Liver (tissue), 9 donors: ENCODE results near the gene GPI. TPM values are rescaled to one million over a fixed set of nuclear protein-coding genes. Genes with fewer than 3 reads are reported as not detected.

Experiments
- DNase-seq: peaks from one replicate; pipeline ENCODE4 v3.0.0-alpha.2; 2017; ENCODE audit warnings: low spot score
- H3K27ac ChIP-seq, 2 donors: one replicate each; pipeline ENCODE4 v1.7.0; 2013; ENCODE audit warnings: inconsistent platforms in 2 of 2, low read length in 2 of 2, control low read depth in 1 of 2, low read depth in 1 of 2, mild to moderate bottlenecking in 1 of 2
- H3K27me3 ChIP-seq, 4 donors: one replicate each; pipeline versions ENCODE4 v1.6.1 to v1.7.0; 2013; ENCODE audit warnings: low read length in 3 of 4, inconsistent platforms in 1 of 4, mild to moderate bottlenecking in 1 of 4, moderate library complexity in 1 of 4; ENCODE audit not compliant: control insufficient read depth in 4 of 4, insufficient read depth in 4 of 4
- H3K36me3 ChIP-seq, 4 donors: one replicate each; pipeline versions ENCODE4 v1.6.1 to v1.7.0; 2013; ENCODE audit warnings: low read length in 3 of 4, mild to moderate bottlenecking in 3 of 4, low read depth in 1 of 4, moderate library complexity in 1 of 4; ENCODE audit not compliant: control insufficient read depth in 4 of 4, insufficient read depth in 3 of 4
- H3K4me1 ChIP-seq, 4 donors: one replicate each; pipeline versions ENCODE4 v1.6.1 to v1.7.0; 2013; ENCODE audit warnings: low read length in 3 of 4, mild to moderate bottlenecking in 3 of 4, moderate library complexity in 1 of 4; ENCODE audit not compliant: control insufficient read depth in 4 of 4, insufficient read depth in 4 of 4
- H3K4me3 ChIP-seq, 3 donors: one replicate each; pipeline versions ENCODE4 v1.6.1 to v1.7.0; 2013; ENCODE audit warnings: low read length in 3 of 3, control low read depth in 1 of 3, low read depth in 1 of 3, mild to moderate bottlenecking in 1 of 3
- H3K9ac ChIP-seq, 2 donors: one replicate each; pipeline ENCODE4 v1.7.0; 2013; ENCODE audit warnings: low read length in 2 of 2, mild to moderate bottlenecking in 2 of 2, moderate library complexity in 2 of 2, control low read depth in 1 of 2, low read depth in 1 of 2
- H3K9me3 ChIP-seq, 4 donors: one replicate each; pipeline versions ENCODE4 v1.6.1 to v1.7.0; 2013; ENCODE audit warnings: low read length in 3 of 4; ENCODE audit not compliant: control insufficient read depth in 4 of 4
- ATF3 ChIP-seq: IDR thresholded peaks from 2 replicates; pipeline ENCODE4 v1.6.1; 2016; ENCODE audit warnings: antibody characterized with exemption
- EGR1 ChIP-seq, 2 donors: IDR thresholded peaks; 2 replicates each; pipeline ENCODE4 v1.6.1; 2016 to 2018; ENCODE audit warnings: antibody characterized with exemption in 2 of 2, low read depth in 2 of 2
- FOXA1 ChIP-seq: IDR thresholded peaks from 2 replicates; pipeline ENCODE4 v1.6.1; 2016; ENCODE audit warnings: antibody characterized with exemption
- FOXA2 ChIP-seq: IDR thresholded peaks from 2 replicates; pipeline ENCODE4 v1.6.1; 2016; ENCODE audit warnings: antibody characterized with exemption
- GABPA ChIP-seq, 2 donors: IDR thresholded peaks in 1 of 2; conservative IDR thresholded peaks in 1 of 2; 2 replicates each; pipeline ENCODE4 v1.6.1; 2016; ENCODE audit warnings: antibody characterized with exemption in 2 of 2, mild to moderate bottlenecking in 1 of 2, moderate library complexity in 1 of 2
- HNF4A ChIP-seq, 2 donors: conservative IDR thresholded peaks; 2 replicates each; pipeline ENCODE4 v1.6.1; 2016; ENCODE audit warnings: antibody characterized with exemption in 2 of 2, mild to moderate bottlenecking in 2 of 2
- HNF4G ChIP-seq: IDR thresholded peaks from 2 replicates; pipeline ENCODE4 v1.6.1; 2016; ENCODE audit warnings: antibody characterized with exemption
- JUND ChIP-seq, 2 donors: IDR thresholded peaks; 2 replicates each; pipeline ENCODE4 v1.6.1; 2016; ENCODE audit warnings: antibody characterized with exemption in 2 of 2
- MAX ChIP-seq: IDR thresholded peaks from 2 replicates; pipeline ENCODE4 v1.6.1; 2016; ENCODE audit warnings: antibody characterized with exemption
- NR2F2 ChIP-seq: IDR thresholded peaks from 2 replicates; pipeline ENCODE4 v1.6.1; 2016; ENCODE audit warnings: antibody characterized with exemption
- RAD21 ChIP-seq, 2 donors: IDR thresholded peaks; 2 replicates each; pipeline ENCODE4 v1.6.1; 2016; ENCODE audit warnings: antibody characterized with exemption in 2 of 2, mild to moderate bottlenecking in 2 of 2
- RXRA ChIP-seq, 2 donors: IDR thresholded peaks; 2 replicates each; pipeline ENCODE4 v1.6.1; 2017 to 2018; ENCODE audit warnings: antibody characterized with exemption in 2 of 2, mild to moderate bottlenecking in 1 of 2
- SP1 ChIP-seq: IDR thresholded peaks from 2 replicates; pipeline ENCODE4 v1.6.1; 2018; ENCODE audit warnings: antibody characterized with exemption, mild to moderate bottlenecking
- TAF1 ChIP-seq: conservative IDR thresholded peaks from 2 replicates; pipeline ENCODE4 v1.6.1; 2016; ENCODE audit warnings: antibody characterized with exemption, mild to moderate bottlenecking
- YY1 ChIP-seq: IDR thresholded peaks from 2 replicates; pipeline ENCODE4 v1.6.1; 2016; ENCODE audit warnings: antibody characterized with exemption, mild to moderate bottlenecking
- ZBTB33 ChIP-seq: IDR thresholded peaks from 2 replicates; pipeline ENCODE4 v1.6.1; 2016; ENCODE audit warnings: antibody characterized with exemption
- WGBS: extraction: QIAGEN DNeasy Blood & Tissue Kit; methylation state at CpG from one replicate; pipeline ENCODE4 v1.1.7; 2013; 5-methylcytosine and 5-hydroxymethylcytosine counted together
- polyA plus RNA-seq, 2 donors: library from polyadenylated mRNA; stranded (reverse) in 1 of 2; unstranded in 1 of 2; fragments of 200-250 nt in 1 of 2; fragments of >200 nt in 1 of 2; fragmentation: Nextera tagmentation in 1 of 2; extraction: Ambion mirVana in 1 of 2; gene quantifications; one replicate each; pipeline versions ENCODE4 v1.2.1 to v1.2.3, GENCODE V29; 2013 to 2015
- total RNA-seq, 2 donors: library from RNA; depleted of rRNA; stranded (reverse); fragments of >200 nt; gene quantifications; one replicate each; pipeline ENCODE4 v1.2.3, GENCODE V29; 2014
- TF ChIP-seq, protein P1 (sequence below): fragments of 150-350 bp; IDR thresholded peaks from 2 replicates; pipeline ENCODE4 v1.5.1; 2017; ENCODE audit warnings: improper control_type of control experiment, low read depth, low read length; ENCODE audit not compliant: missing input control
- TF ChIP-seq, protein P2 (sequence below): IDR thresholded peaks from 2 replicates; pipeline ENCODE4 v1.6.1; 2016; ENCODE audit warnings: antibody characterized with exemption, mild to moderate bottlenecking
- donor health status: healthy.
- donor health status: healthy.
- donor health status: healthy.
- donor health status: healthy.
- donor health status: healthy.

The GPI gene
- total and polyA plus RNA-seq, 4 donors: 61.8 to 191 (median 158) TPM

DNA sequence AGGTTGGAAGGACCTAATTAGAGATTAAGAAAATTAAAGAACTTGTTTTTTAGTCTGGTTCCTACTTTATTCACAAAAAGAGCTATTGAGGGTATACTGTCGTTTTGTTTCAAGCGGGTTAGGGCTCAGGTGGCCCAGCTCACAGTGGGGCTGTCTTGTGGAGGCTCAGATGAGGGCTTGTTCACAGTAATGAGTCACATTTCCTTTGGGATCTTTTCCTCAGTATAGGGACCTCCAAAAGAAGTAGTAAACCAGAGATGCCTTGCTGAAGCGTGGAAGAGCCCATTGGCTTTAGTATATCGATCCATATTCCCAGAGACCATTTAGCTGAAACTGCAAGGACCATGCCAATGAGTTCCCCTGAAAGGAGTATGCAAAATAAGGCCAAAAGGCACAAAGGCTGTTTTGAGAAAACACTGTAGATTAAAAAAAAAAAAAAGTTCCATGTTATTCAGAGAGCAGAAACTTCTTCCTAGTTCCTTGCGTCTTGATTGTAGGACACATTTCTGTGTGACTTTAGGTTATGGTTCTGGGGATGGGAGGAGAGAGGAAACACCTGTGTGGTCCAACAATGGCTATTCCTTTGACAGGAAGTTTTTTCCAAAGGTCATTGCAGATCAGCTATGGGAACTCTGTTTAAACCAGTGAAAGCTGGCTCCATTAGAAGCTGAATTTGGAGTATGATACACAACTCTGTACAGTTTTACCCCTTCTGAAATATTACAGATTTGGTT, 32.8 kb upstream of the GPI start:
- Histone ChIP-seq H3K27me3 (no peaks in the 10 kb centered on the region), H3K27ac (no peak overlapping the region), H3K4me3 (no peak overlapping the region), H3K36me3 (peaks cover 4 to 22% (median 17%) of the 10 kb centered on the region in 4 donors), H3K9me3 (no peaks in the 10 kb centered on the region), H3K4me1 (peaks cover 2 to 21% (median 12%) of the 10 kb centered on the region in 4 donors), H3K9ac (no peak overlapping the region)
- WGBS: 93% methylated on average over 5 of the region's 5 CpGs
- no peak for DNase-seq
- TF ChIP-seq JUND (IDR thresholded peaks at IDR 0.05) (no peak), ATF3 (no peak), YY1 (no peak), HNF4G (no peak), NR2F2 (no peak), ZBTB33 (no peak), TAF1 (no peak), EGR1 (IDR thresholded peaks at IDR 0.05; ENCODE audit: low read depth in 2 of 2) (no peak), RAD21 (IDR thresholded peaks at IDR 0.05) (no peak), FOXA2 (no peak), RXRA (IDR thresholded peaks at IDR 0.05) (no peak)

GRCh38 chr19:34335914-34336313, 29.1 kb upstream of the GPI start:
- no peak for DNase-seq
- no peak overlapping the region for H3K9ac ChIP-seq
- no peak overlapping the region for H3K4me3 ChIP-seq
- no peak for TF ChIP-seq GABPA (IDR thresholded peaks at IDR 0.05 in 1 of 2, conservative IDR thresholded peaks at IDR 0.05 in 1 of 2)
- no peak for TF ChIP-seq YY1
- TF ChIP-seq JUND (IDR thresholded peaks at IDR 0.05): no peak
- TF ChIP-seq ATF3: no peak
- TF ChIP-seq, protein P1, sequence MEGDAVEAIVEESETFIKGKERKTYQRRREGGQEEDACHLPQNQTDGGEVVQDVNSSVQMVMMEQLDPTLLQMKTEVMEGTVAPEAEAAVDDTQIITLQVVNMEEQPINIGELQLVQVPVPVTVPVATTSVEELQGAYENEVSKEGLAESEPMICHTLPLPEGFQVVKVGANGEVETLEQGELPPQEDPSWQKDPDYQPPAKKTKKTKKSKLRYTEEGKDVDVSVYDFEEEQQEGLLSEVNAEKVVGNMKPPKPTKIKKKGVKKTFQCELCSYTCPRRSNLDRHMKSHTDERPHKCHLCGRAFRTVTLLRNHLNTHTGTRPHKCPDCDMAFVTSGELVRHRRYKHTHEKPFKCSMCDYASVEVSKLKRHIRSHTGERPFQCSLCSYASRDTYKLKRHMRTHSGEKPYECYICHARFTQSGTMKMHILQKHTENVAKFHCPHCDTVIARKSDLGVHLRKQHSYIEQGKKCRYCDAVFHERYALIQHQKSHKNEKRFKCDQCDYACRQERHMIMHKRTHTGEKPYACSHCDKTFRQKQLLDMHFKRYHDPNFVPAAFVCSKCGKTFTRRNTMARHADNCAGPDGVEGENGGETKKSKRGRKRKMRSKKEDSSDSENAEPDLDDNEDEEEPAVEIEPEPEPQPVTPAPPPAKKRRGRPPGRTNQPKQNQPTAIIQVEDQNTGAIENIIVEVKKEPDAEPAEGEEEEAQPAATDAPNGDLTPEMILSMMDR: no peak
- TF ChIP-seq RAD21 (IDR thresholded peaks at IDR 0.05): no peak
- TF ChIP-seq FOXA1: no peak
- no peak for TF ChIP-seq SP1
- no peak for TF ChIP-seq TAF1
- no peak for TF ChIP-seq EGR1 (IDR thresholded peaks at IDR 0.05; ENCODE audit: low read depth in 2 of 2)
- no peak for TF ChIP-seq FOXA2
- TF ChIP-seq, protein P2, sequence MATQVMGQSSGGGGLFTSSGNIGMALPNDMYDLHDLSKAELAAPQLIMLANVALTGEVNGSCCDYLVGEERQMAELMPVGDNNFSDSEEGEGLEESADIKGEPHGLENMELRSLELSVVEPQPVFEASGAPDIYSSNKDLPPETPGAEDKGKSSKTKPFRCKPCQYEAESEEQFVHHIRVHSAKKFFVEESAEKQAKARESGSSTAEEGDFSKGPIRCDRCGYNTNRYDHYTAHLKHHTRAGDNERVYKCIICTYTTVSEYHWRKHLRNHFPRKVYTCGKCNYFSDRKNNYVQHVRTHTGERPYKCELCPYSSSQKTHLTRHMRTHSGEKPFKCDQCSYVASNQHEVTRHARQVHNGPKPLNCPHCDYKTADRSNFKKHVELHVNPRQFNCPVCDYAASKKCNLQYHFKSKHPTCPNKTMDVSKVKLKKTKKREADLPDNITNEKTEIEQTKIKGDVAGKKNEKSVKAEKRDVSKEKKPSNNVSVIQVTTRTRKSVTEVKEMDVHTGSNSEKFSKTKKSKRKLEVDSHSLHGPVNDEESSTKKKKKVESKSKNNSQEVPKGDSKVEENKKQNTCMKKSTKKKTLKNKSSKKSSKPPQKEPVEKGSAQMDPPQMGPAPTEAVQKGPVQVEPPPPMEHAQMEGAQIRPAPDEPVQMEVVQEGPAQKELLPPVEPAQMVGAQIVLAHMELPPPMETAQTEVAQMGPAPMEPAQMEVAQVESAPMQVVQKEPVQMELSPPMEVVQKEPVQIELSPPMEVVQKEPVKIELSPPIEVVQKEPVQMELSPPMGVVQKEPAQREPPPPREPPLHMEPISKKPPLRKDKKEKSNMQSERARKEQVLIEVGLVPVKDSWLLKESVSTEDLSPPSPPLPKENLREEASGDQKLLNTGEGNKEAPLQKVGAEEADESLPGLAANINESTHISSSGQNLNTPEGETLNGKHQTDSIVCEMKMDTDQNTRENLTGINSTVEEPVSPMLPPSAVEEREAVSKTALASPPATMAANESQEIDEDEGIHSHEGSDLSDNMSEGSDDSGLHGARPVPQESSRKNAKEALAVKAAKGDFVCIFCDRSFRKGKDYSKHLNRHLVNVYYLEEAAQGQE: no peak
- no peak for TF ChIP-seq MAX
- no peak for TF ChIP-seq RXRA (IDR thresholded peaks at IDR 0.05)
- TF ChIP-seq HNF4A (conservative IDR thresholded peaks at IDR 0.05): no peak
- no peak for TF ChIP-seq HNF4G
- TF ChIP-seq ZBTB33: no peak
- no peak for TF ChIP-seq NR2F2
- H3K9me3 ChIP-seq: no peaks in the 10 kb centered on the region
- H3K27ac ChIP-seq: no peak overlapping the region
- peaks cover 4 to 34% (median 18%) of the 10 kb centered on the region in 4 donors for H3K36me3 ChIP-seq
- peaks cover 8 to 26% (median 23%) of the 10 kb centered on the region in 4 donors for H3K4me1 ChIP-seq
- 96% methylated on average over 3 of the region's 3 CpGs for WGBS
- H3K27me3 ChIP-seq: no peaks in the 10 kb centered on the region
